Kidney epithelial cell (primary cell): Measurements from ENCODE around the gene ATP2A3. TPM values are rescaled to one million over a fixed set of nuclear protein-coding genes. Genes with fewer than 3 reads are reported as not detected.

ENCODE experiments used
- DNase-seq: peaks from one replicate; pipeline ENCODE4 v3.0.0-alpha.2; 2010; ENCODE audit warnings: low read depth
- H3K27me3 ChIP-seq: 2 replicates; pipeline ENCODE4 v1.6.0; 2011; ENCODE audit warnings: low read length; ENCODE audit not compliant: control insufficient read depth, insufficient read depth
- H3K36me3 ChIP-seq: 2 replicates; pipeline ENCODE4 v1.5.1; 2011; ENCODE audit warnings: low read length; ENCODE audit not compliant: control insufficient read depth, insufficient read depth
- H3K4me3 ChIP-seq: 2 replicates; pipeline ENCODE4 v1.5.1; 2011; ENCODE audit warnings: low read depth, mild to moderate bottlenecking, control low read depth, low read length
- CTCF ChIP-seq: IDR thresholded peaks from 2 replicates; pipeline ENCODE4 v1.5.1; 2011; ENCODE audit warnings: mild to moderate bottlenecking, moderate library complexity, low read length, control low read depth, inconsistent platforms; ENCODE audit not compliant: insufficient read depth, poor library complexity, severe bottlenecking
- total RNA-seq: library from RNA; depleted of rRNA; stranded (reverse); fragments of >200 nt; gene quantifications from 2 replicates; pipeline ENCODE4 v1.2.3, GENCODE V29; 2015

ATP2A3 gene
- total RNA-seq, 1 donor from 2014 or later = 11.1 TPM

- H3K36me3 ChIP-seq = no peaks in the 10 kb centered on the region
- TF ChIP-seq CTCF = no peak
- no peak for DNase-seq
- no peaks in the 10 kb centered on the region for H3K27me3 ChIP-seq
- no peak overlapping the region for H3K4me3 ChIP-seq
These were observed 77.5 kb downstream of the ATP2A3 start for GRCh38 chr17:3886776-3887175.

- no peak for DNase-seq
- H3K27me3 ChIP-seq = no peaks in the 10 kb centered on the region
- TF ChIP-seq CTCF = no peak
- H3K4me3 ChIP-seq = no peak overlapping the region
- H3K36me3 ChIP-seq = no peaks in the 10 kb centered on the region
These were observed 78.3 kb downstream of the ATP2A3 start for GRCh38 chr17:3885970-3886369.

- Histone ChIP-seq H3K36me3 (no peaks in the 10 kb centered on the region), H3K4me3 (no peak overlapping the region), H3K27me3 (no peaks in the 10 kb centered on the region)
- TF ChIP-seq CTCF = no peak
- DNase-seq = no peak
These were observed 79.0 kb downstream of the ATP2A3 start for GRCh38 chr17:3885271-3885670.

- Histone ChIP-seq H3K27me3 (no peaks in the 10 kb centered on the region), H3K36me3 (no peaks in the 10 kb centered on the region), H3K4me3 (no peak overlapping the region)
- no peak for DNase-seq
- no peak for TF ChIP-seq CTCF
These were observed 80.0 kb downstream of the ATP2A3 start for GRCh38 chr17:3884188-3884587.

- no peaks in the 10 kb centered on the region for H3K27me3 ChIP-seq
- no peak for DNase-seq
- TF ChIP-seq CTCF = no peak
- H3K4me3 ChIP-seq = no peak overlapping the region
- H3K36me3 ChIP-seq = no peaks in the 10 kb centered on the region
These were observed 82.0 kb downstream of the ATP2A3 start for GRCh38 chr17:3882276-3882675.

- Histone ChIP-seq H3K4me3 (no peak overlapping the region), H3K36me3 (no peaks in the 10 kb centered on the region), H3K27me3 (no peaks in the 10 kb centered on the region)
- TF ChIP-seq CTCF = no peak
- no peak for DNase-seq
These were observed 83.3 kb downstream of the ATP2A3 start for GRCh38 chr17:3880983-3881382.
